ENCODE measurements around the gene LDB2. TPM values are rescaled to one million over a fixed set of nuclear protein-coding genes. Genes with fewer than 3 reads are reported as not detected.

LDB2 gene
- total and polyA plus RNA-seq, 2 donors (not counting 1 experiment from before 2014, with no cell fraction given): not detected

- TF ChIP-seq, protein P1, sequence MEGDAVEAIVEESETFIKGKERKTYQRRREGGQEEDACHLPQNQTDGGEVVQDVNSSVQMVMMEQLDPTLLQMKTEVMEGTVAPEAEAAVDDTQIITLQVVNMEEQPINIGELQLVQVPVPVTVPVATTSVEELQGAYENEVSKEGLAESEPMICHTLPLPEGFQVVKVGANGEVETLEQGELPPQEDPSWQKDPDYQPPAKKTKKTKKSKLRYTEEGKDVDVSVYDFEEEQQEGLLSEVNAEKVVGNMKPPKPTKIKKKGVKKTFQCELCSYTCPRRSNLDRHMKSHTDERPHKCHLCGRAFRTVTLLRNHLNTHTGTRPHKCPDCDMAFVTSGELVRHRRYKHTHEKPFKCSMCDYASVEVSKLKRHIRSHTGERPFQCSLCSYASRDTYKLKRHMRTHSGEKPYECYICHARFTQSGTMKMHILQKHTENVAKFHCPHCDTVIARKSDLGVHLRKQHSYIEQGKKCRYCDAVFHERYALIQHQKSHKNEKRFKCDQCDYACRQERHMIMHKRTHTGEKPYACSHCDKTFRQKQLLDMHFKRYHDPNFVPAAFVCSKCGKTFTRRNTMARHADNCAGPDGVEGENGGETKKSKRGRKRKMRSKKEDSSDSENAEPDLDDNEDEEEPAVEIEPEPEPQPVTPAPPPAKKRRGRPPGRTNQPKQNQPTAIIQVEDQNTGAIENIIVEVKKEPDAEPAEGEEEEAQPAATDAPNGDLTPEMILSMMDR (IDR thresholded peaks at IDR 0.05): no peak
- Mint-ChIP-seq H3K9me3 (ENCODE audit: insufficient read depth) (peaks cover 2% of the 10 kb centered on the region), H3K4me1 (no peaks in the 10 kb centered on the region), H3K27me3 (no peaks in the 10 kb centered on the region), H3K4me3 (no peak overlapping the region), H3K27ac (no peak overlapping the region)
- Histone ChIP-seq H3K27me3 (replicated peaks in 1 of 4; ENCODE audit: control extremely low read depth in 1 of 4, control insufficient read depth in 3 of 4, insufficient read depth in 4 of 4, low read length in 3 of 4) (no peaks in the 10 kb centered on the region), H3K36me3 (replicated peaks in 1 of 2; ENCODE audit: control extremely low read depth in 1 of 2, control insufficient read depth in 1 of 2, extremely low read depth in 1 of 2, insufficient read depth in 2 of 2, low read length in 1 of 2) (no peaks in the 10 kb centered on the region), H3K4me1 (ENCODE audit: control insufficient read depth in 2 of 2, insufficient read depth in 2 of 2, low read length in 2 of 2) (no peaks in the 10 kb centered on the region), H2AFZ (ENCODE audit: insufficient read depth, low read depth, low read length, poor library complexity, severe bottlenecking) (no peak overlapping the region), H3K4me3 (ENCODE audit: control extremely low read depth in 1 of 5, extremely low read depth in 1 of 5, insufficient read depth in 1 of 5, low read depth in 2 of 5, low read length in 4 of 5) (no peak overlapping the region), H3K4me2 (replicated peaks; ENCODE audit: low read depth, low read length, poor library complexity, severe bottlenecking) (no peak overlapping the region), H3K9me3 (ENCODE audit: control extremely low read depth in 1 of 3, control insufficient read depth in 2 of 3, insufficient read depth in 1 of 3, low read length in 2 of 3) (no peaks in the 10 kb centered on the region), H3K9ac (ENCODE audit: low read length) (no peak overlapping the region), H4K20me1 (ENCODE audit: control insufficient read depth, insufficient read depth, low read length, poor library complexity, severe bottlenecking) (no peaks in the 10 kb centered on the region), H3K27ac (ENCODE audit: low read length in 2 of 2) (no peak overlapping the region), H3K79me2 (ENCODE audit: control insufficient read depth, insufficient read depth, low read length) (no peaks in the 10 kb centered on the region)
- ATAC-seq (ENCODE audit: low read depth) (no peak), DNase-seq (no peak)
- CTCF ChIA-PET: no interaction called here
- intact Hi-C loops (cut with micrococcal nuclease): no loop called here
- WGBS (ENCODE audit: insufficient coverage): 88% methylated on average over 2 of the region's 3 CpGs
- POLR2A ChIA-PET: no interaction called here
These were observed 80.4 kb downstream of the LDB2 start for GRCh38 chr4:16818005-16818404.

DNA sequence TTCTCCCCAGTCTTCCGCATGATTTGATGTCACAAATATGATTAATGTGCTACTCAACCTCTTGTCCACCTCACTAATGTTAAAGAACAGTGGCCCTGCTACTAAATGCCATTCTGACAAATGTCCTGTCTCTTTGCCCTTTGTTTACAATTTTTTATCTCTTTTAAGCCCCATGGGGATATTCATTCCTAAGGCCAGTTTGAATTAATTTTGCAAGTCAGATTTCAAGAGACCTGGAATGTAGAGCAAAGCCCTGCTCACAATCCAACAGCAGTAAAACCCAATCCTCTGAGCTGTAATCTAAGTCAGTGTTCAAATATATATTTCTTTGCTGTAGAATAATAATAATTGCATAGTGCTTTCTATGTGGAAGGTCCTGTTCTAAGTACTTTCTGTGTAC, 81.2 kb downstream of the LDB2 start:
- CTCF ChIA-PET: no interaction called here
- intact Hi-C loops (cut with micrococcal nuclease): no loop called here
- no peak overlapping the region for H2AFZ ChIP-seq (ENCODE audit: insufficient read depth, low read depth, low read length, poor library complexity, severe bottlenecking)

More for the DNA sequence above, 81.2 kb downstream of the LDB2 start:
- Mint-ChIP-seq H3K27ac (no peak overlapping the region), H3K4me3 (no peak overlapping the region), H3K27me3 (no peaks in the 10 kb centered on the region), H3K4me1 (no peaks in the 10 kb centered on the region), H3K9me3 (ENCODE audit: insufficient read depth) (peaks cover 2% of the 10 kb centered on the region)
- Histone ChIP-seq H3K36me3 (replicated peaks in 1 of 2; ENCODE audit: control extremely low read depth in 1 of 2, control insufficient read depth in 1 of 2, extremely low read depth in 1 of 2, insufficient read depth in 2 of 2, low read length in 1 of 2) (no peaks in the 10 kb centered on the region), H3K4me2 (replicated peaks; ENCODE audit: low read depth, low read length, poor library complexity, severe bottlenecking) (no peak overlapping the region), H4K20me1 (ENCODE audit: control insufficient read depth, insufficient read depth, low read length, poor library complexity, severe bottlenecking) (no peaks in the 10 kb centered on the region), H3K9ac (ENCODE audit: low read length) (no peak overlapping the region), H3K27me3 (replicated peaks in 1 of 4; ENCODE audit: control extremely low read depth in 1 of 4, control insufficient read depth in 3 of 4, insufficient read depth in 4 of 4, low read length in 3 of 4) (no peaks in the 10 kb centered on the region), H3K4me1 (ENCODE audit: control insufficient read depth in 2 of 2, insufficient read depth in 2 of 2, low read length in 2 of 2) (no peaks in the 10 kb centered on the region), H3K4me3 (ENCODE audit: control extremely low read depth in 1 of 5, extremely low read depth in 1 of 5, insufficient read depth in 1 of 5, low read depth in 2 of 5, low read length in 4 of 5) (no peak overlapping the region), H3K9me3 (ENCODE audit: control extremely low read depth in 1 of 3, control insufficient read depth in 2 of 3, insufficient read depth in 1 of 3, low read length in 2 of 3) (no peaks in the 10 kb centered on the region), H3K27ac (ENCODE audit: low read length in 2 of 2) (no peak overlapping the region), H3K79me2 (ENCODE audit: control insufficient read depth, insufficient read depth, low read length) (no peaks in the 10 kb centered on the region)
- TF ChIP-seq, protein P1 (IDR thresholded peaks at IDR 0.05): no peak
- no peak for TF ChIP-seq EZH2 (IDR thresholded peaks at IDR 0.05; ENCODE audit: borderline replicate concordance, insufficient read depth, low read depth, low read length, poor library complexity, severe bottlenecking)
- ATAC-seq (ENCODE audit: low read depth) (no peak), DNase-seq (no peak)
- POLR2A ChIA-PET: no interaction called here
- no CpG with 5 or more reads among the region's 1 CpG for WGBS (ENCODE audit: insufficient coverage)
